Heart right ventricle (tissue), 16 donors: ENCODE results near the gene HAUS6. TPM values are rescaled to one million over a fixed set of nuclear protein-coding genes. Genes with fewer than 3 reads are reported as not detected.

ENCODE experiments used
- ATAC-seq, 8 donors: fragments of 200-7000 bp; cut with Tn5 transposase; one replicate each; pipeline ENCODE4 v1.9.1; 2020; ENCODE audit warnings: mild to moderate bottlenecking in 8 of 8, moderate library complexity in 8 of 8, moderate number of reproducible peaks in 1 of 8
- DNase-seq, 2 donors: peaks; one replicate each; pipeline ENCODE4 v3.0.0-alpha.2; 2020
- H3K27ac ChIP-seq, 10 donors: fragments of 200-600 bp; sonication (generic) in 2 of 10; one replicate each; pipeline versions ENCODE4 v1.5.0 to v1.8.0; 2020 to 2022; ENCODE audit warnings: mild to moderate bottlenecking in 3 of 10
- H3K27me3 ChIP-seq, 7 donors: fragments of 200-600 bp; one replicate each; pipeline ENCODE4 v1.8.0; 2021 to 2022; ENCODE audit warnings: mild to moderate bottlenecking in 2 of 7
- H3K36me3 ChIP-seq, 9 donors: fragments of 200-600 bp; sonication (generic) in 1 of 9; one replicate each; pipeline versions ENCODE4 v1.5.0 to v1.8.0; 2020 to 2022; ENCODE audit warnings: mild to moderate bottlenecking in 2 of 9
- H3K4me1 ChIP-seq, 9 donors: fragments of 200-600 bp; sonication (generic) in 1 of 9; one replicate each; pipeline versions ENCODE4 v1.5.0 to v1.8.0; 2020 to 2022; ENCODE audit warnings: mild to moderate bottlenecking in 4 of 9
- H3K4me3 ChIP-seq, 10 donors: fragments of 200-600 bp; sonication (generic) in 2 of 10; one replicate each; pipeline versions ENCODE4 v1.5.0 to v1.8.0; 2020 to 2022; ENCODE audit warnings: mild to moderate bottlenecking in 7 of 10, moderate library complexity in 2 of 10
- H3K9me3 ChIP-seq, 11 donors: fragments of 200-600 bp in 10 of 11; sonication (generic) in 2 of 11; one replicate each; pipeline versions ENCODE4 v1.5.0 to v1.8.0; 2013 to 2022; ENCODE audit warnings: mild to moderate bottlenecking in 2 of 11, control low read depth in 1 of 11, moderate library complexity in 1 of 11
- CTCF ChIP-seq, 9 donors: fragments of 200-600 bp; sonication (generic) in 2 of 9; IDR thresholded peaks; one replicate each; pipeline versions ENCODE4 v1.5.0 to v1.8.0; 2021 to 2022; ENCODE audit warnings: antibody characterized with exemption in 9 of 9, mild to moderate bottlenecking in 5 of 9, moderate library complexity in 1 of 9
- WGBS, 2 donors: extraction: QIAGEN DNeasy Blood & Tissue Kit; methylation state at CpG; one replicate each; pipeline ENCODE4 v1.1.7; 2013; ENCODE audit warnings: inconsistent platforms in 1 of 2; 5-methylcytosine and 5-hydroxymethylcytosine counted together
- intact Hi-C, 10 donors: fragments of 100-400 bp; cut with DNase I; formaldehyde crosslinking; loops; one replicate each; pipeline versions ENCODE4 v1.11.1 to v1.14.2; 2022
- polyA plus RNA-seq, 2 donors: library from polyadenylated mRNA; stranded (reverse); fragments of 200-250 nt; gene quantifications; one replicate each; pipeline ENCODE4 v1.2.3, GENCODE V29; 2013
- total RNA-seq, 10 donors: library from RNA; stranded (reverse); fragmentation: NEBNext Ultra II Directional in 3 of 10; extraction: Animal tissue kit (Norgen Biotek cat#: 25700) in 3 of 10; gene quantifications; one replicate each; pipeline versions ENCODE4 v1.2.1 to v1.2.4, GENCODE V29; 2021 to 2023
- donor health status: Arrhythmogenic right ventricular cardiomyopathy.
- donor health status: ischemic (EF 13 %, LVEDD 7.1; RV severe dilation, severe dysfunction).
- donor health status: healthy with polysubstance abuse.
- donor health status: DM: no; HTN: yes; CAD: no.
- donor health status: DM: no; HTN: no; CAD: no.
- donor health status: ischemic (EF 25% LVEDD 6.9; RV normal size, moderate dysfunction).
- donor health status: ischemic (EF 25% LVEDD 5.7; RV mildly dilated, moderate dysfunction).
- donor health status: healthy.
- donor health status: DM: yes; HTN: yes; CAD: no.
- donor health status: Ischemic cardiomyopathy.
- donor health status: ischemic (EF 35%, LVEDD 5.7; RV mildly dilated, moderate dysfunction).
- donor health status: nonischemic (EF 11% LVEDD 7.7; RV severe dilation, severe dysfunction).
- donor health status: DM: yes; HTN: yes; CAD: no.
- donor health status: PGD.
- donor health status: ischemic (EF 29% LVEDD 5.4; RV normal size, mild dysfunction).
- donor health status: nonischemic (EF 23%, LVEDD 6.1; RV moderate dilation, normal function).

Gene HAUS6
- total and polyA plus RNA-seq, 12 donors, result 2.6 to 10.4 (median 7.0) TPM

GRCh38 chr9:19009391-19009965 is 93.2 kb downstream of the HAUS6 start:
- Histone ChIP-seq H3K27ac (no peak overlapping the region), H3K4me1 (peaks cover 0 to 8% (median 2%) of the 10 kb centered on the region in 9 donors), H3K9me3 (no peaks in the 10 kb centered on the region), H3K36me3 (no peaks in the 10 kb centered on the region), H3K27me3 (no peaks in the 10 kb centered on the region), H3K4me3 (no peak overlapping the region)
- no peak for TF ChIP-seq CTCF (IDR thresholded peaks at IDR 0.05)
- DNase-seq (no peak), ATAC-seq (no peak)
- 78 to 85% methylated on average over 5 of the region's 5 CpGs for WGBS, 2 donors
- intact Hi-C loops, result no loop called here

Other genes starting within 250 kb of the HAUS6 start
- gene SAXO1, start 69.7 kb downstream of the HAUS6 start, total RNA-seq, result under 1 TPM in 1 of 10 donors, not detected in 9; 0.06 TPM
- not detected for gene SAXO1, start 69.7 kb downstream of the HAUS6 start, polyA plus RNA-seq
- gene RRAGA, start 53.5 kb downstream of the HAUS6 start, total RNA-seq, result 10 to 100 TPM; 74.7 to 97.8 (median 81.3) TPM
- gene RRAGA, start 53.5 kb downstream of the HAUS6 start, polyA plus RNA-seq, result 100 to 1,000 TPM in 1 of 2 donors, 10 to 100 TPM in 1; 24.7 to 100 TPM
- gene PLIN2, start 24.6 kb upstream of the HAUS6 start, total RNA-seq, result 100 to 1,000 TPM in 3 of 10 donors, 10 to 100 TPM in 7; 35.4 to 205 (median 49.4) TPM
- 100 to 1,000 TPM in 1 of 2 donors, 10 to 100 TPM in 1; 35.0 to 184 TPM for gene PLIN2, start 24.6 kb upstream of the HAUS6 start, polyA plus RNA-seq
- 10 to 100 TPM; 21.7 to 28.3 (median 23.8) TPM for gene DENND4C, start 127.8 kb upstream of the HAUS6 start, total RNA-seq
- gene DENND4C, start 127.8 kb upstream of the HAUS6 start, polyA plus RNA-seq, result 1 to 10 TPM; 5.4 to 6.4 TPM